SK-N-SH (cell line): ENCODE results near the gene POLE2.

Source experiments
- EP300 ChIP-seq, 2 experiments: IDR thresholded peaks; 2 replicates each; pipeline versions ENCODE4 v1.4.0 to v1.6.1; 2012; ENCODE audit warnings: borderline replicate concordance in 1 of 2, low read depth in 1 of 2, low read length in 1 of 2
- MAX ChIP-seq: IDR thresholded peaks from 2 replicates; pipeline ENCODE4 v1.4.0; 2012; ENCODE audit warnings: low read depth
- MXI1 ChIP-seq: IDR thresholded peaks from 2 replicates; pipeline ENCODE4 v1.6.1; 2012; ENCODE audit warnings: mild to moderate bottlenecking, low read depth, low read length, improper control_type of control experiment
- NFIC ChIP-seq: IDR thresholded peaks from 2 replicates; pipeline ENCODE4 v1.4.0; 2012; ENCODE audit warnings: borderline replicate concordance
- RCOR1 ChIP-seq: fragments of 150-350 bp; IDR thresholded peaks from 2 replicates; pipeline ENCODE4 v1.6.1; 2017; ENCODE audit warnings: antibody characterized with exemption, low read length
- TAF1 ChIP-seq: IDR thresholded peaks from 2 replicates; pipeline ENCODE4 v1.6.1; 2012; ENCODE audit warnings: low read depth, mild to moderate bottlenecking, low read length, moderate library complexity, borderline replicate concordance
- TF ChIP-seq, protein P1 (sequence below): fragments of 200-600 bp; sonication (generic); IDR thresholded peaks from 2 replicates; pipeline ENCODE4 v1.6.1; 2017; ENCODE audit warnings: antibody characterized with exemption, mild to moderate bottlenecking, moderate library complexity
- TF ChIP-seq, protein P2 (sequence below): fragments of 150-350 bp; IDR thresholded peaks from 2 replicates; pipeline ENCODE4 v1.6.1; 2017; ENCODE audit warnings: antibody characterized with exemption, low read length, low read depth, borderline replicate concordance
- TF ChIP-seq, protein P3 (sequence below): IDR thresholded peaks from 2 replicates; pipeline ENCODE4 v1.6.1; 2012; ENCODE audit warnings: mild to moderate bottlenecking, low read depth, low read length, moderate library complexity
- TF ChIP-seq, protein P4 (sequence below): IDR thresholded peaks from 2 replicates; pipeline ENCODE4 v1.4.0; 2012; ENCODE audit warnings: low read depth, borderline replicate concordance

DNA sequence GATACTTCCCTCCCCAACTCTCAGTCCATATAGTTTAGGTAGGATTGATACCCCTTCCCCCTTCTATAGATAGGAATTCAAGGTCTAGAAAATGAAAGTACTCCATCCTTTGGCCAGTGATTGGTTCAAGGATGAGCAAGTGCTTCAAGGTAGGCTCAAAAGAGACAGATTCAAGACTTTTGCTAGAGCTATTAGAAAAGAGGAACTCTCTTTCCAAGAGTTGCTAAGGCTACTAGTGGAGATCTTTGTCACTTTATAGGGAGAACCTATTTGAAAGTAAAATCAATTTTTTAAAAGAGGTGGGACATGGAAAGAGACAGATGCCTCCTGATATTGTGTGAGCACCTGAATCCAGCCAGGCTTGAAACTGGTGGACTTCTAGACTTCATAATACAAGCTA lies 17.5 kb downstream of the POLE2 start:
- TF ChIP-seq, protein P1, sequence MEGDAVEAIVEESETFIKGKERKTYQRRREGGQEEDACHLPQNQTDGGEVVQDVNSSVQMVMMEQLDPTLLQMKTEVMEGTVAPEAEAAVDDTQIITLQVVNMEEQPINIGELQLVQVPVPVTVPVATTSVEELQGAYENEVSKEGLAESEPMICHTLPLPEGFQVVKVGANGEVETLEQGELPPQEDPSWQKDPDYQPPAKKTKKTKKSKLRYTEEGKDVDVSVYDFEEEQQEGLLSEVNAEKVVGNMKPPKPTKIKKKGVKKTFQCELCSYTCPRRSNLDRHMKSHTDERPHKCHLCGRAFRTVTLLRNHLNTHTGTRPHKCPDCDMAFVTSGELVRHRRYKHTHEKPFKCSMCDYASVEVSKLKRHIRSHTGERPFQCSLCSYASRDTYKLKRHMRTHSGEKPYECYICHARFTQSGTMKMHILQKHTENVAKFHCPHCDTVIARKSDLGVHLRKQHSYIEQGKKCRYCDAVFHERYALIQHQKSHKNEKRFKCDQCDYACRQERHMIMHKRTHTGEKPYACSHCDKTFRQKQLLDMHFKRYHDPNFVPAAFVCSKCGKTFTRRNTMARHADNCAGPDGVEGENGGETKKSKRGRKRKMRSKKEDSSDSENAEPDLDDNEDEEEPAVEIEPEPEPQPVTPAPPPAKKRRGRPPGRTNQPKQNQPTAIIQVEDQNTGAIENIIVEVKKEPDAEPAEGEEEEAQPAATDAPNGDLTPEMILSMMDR = no peak
- TF ChIP-seq NFIC (no peak), MXI1 (no peak), EP300 (IDR thresholded peaks at IDR 0.05; ENCODE audit: borderline replicate concordance in 1 of 2, low read depth in 1 of 2, low read length in 1 of 2) (no peak), TAF1 (no peak), RCOR1 (no peak), MAX (no peak)
- TF ChIP-seq, protein P2, sequence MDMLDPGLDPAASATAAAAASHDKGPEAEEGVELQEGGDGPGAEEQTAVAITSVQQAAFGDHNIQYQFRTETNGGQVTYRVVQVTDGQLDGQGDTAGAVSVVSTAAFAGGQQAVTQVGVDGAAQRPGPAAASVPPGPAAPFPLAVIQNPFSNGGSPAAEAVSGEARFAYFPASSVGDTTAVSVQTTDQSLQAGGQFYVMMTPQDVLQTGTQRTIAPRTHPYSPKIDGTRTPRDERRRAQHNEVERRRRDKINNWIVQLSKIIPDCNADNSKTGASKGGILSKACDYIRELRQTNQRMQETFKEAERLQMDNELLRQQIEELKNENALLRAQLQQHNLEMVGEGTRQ = no peak
- TF ChIP-seq, protein P3, sequence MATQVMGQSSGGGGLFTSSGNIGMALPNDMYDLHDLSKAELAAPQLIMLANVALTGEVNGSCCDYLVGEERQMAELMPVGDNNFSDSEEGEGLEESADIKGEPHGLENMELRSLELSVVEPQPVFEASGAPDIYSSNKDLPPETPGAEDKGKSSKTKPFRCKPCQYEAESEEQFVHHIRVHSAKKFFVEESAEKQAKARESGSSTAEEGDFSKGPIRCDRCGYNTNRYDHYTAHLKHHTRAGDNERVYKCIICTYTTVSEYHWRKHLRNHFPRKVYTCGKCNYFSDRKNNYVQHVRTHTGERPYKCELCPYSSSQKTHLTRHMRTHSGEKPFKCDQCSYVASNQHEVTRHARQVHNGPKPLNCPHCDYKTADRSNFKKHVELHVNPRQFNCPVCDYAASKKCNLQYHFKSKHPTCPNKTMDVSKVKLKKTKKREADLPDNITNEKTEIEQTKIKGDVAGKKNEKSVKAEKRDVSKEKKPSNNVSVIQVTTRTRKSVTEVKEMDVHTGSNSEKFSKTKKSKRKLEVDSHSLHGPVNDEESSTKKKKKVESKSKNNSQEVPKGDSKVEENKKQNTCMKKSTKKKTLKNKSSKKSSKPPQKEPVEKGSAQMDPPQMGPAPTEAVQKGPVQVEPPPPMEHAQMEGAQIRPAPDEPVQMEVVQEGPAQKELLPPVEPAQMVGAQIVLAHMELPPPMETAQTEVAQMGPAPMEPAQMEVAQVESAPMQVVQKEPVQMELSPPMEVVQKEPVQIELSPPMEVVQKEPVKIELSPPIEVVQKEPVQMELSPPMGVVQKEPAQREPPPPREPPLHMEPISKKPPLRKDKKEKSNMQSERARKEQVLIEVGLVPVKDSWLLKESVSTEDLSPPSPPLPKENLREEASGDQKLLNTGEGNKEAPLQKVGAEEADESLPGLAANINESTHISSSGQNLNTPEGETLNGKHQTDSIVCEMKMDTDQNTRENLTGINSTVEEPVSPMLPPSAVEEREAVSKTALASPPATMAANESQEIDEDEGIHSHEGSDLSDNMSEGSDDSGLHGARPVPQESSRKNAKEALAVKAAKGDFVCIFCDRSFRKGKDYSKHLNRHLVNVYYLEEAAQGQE = no peak
- TF ChIP-seq, protein P4, sequence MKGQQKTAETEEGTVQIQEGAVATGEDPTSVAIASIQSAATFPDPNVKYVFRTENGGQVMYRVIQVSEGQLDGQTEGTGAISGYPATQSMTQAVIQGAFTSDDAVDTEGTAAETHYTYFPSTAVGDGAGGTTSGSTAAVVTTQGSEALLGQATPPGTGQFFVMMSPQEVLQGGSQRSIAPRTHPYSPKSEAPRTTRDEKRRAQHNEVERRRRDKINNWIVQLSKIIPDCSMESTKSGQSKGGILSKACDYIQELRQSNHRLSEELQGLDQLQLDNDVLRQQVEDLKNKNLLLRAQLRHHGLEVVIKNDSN = no peak
